Measurements from ENCODE around the gene CCDC102B. TPM values are rescaled to one million over a fixed set of nuclear protein-coding genes. Genes with fewer than 3 reads are reported as not detected.

The CCDC102B gene
- total RNA-seq, 1 experiment from 2014 or later, result 2.1 TPM

GRCh38 chr18:68800075-68800474 lies 2.2 kb downstream of the CCDC102B start:
- H3K9me3 Mint-ChIP-seq (ENCODE audit: low read depth, unreplicated experiment), result peaks cover under 1% of the 10 kb centered on the region
- intact Hi-C loops (cut with micrococcal nuclease; ENCODE audit: unreplicated experiment), result no loop called here
- H3K4me1 Mint-ChIP-seq (ENCODE audit: low read depth, unreplicated experiment), result no peaks in the 10 kb centered on the region
- no peak overlapping the region for H3K27ac Mint-ChIP-seq (ENCODE audit: unreplicated experiment)
- no peak for TF ChIP-seq CTCF (IDR thresholded peaks at IDR 0.05; ENCODE audit: unreplicated experiment)
- CTCF ChIA-PET, result no interaction called here
- H3K27me3 Mint-ChIP-seq (ENCODE audit: unreplicated experiment), result no peaks in the 10 kb centered on the region
- no peaks in the 10 kb centered on the region for H3K36me3 Mint-ChIP-seq (ENCODE audit: insufficient read depth, unreplicated experiment)
- DNase-seq, result no peak
- no peak overlapping the region for H3K4me3 Mint-ChIP-seq (ENCODE audit: low read depth, unreplicated experiment)
- BruUV-seq (replicated peaks), result no TSS peak

GRCh38 chr18:68803356-68803755 lies 5.5 kb downstream of the CCDC102B start:
- no peak for TF ChIP-seq CTCF (IDR thresholded peaks at IDR 0.05; ENCODE audit: unreplicated experiment)
- CTCF ChIA-PET, result no interaction called here
- Mint-ChIP-seq H3K4me1 (ENCODE audit: low read depth, unreplicated experiment) (no peaks in the 10 kb centered on the region), H3K27ac (ENCODE audit: unreplicated experiment) (no peak overlapping the region), H3K4me3 (ENCODE audit: low read depth, unreplicated experiment) (no peak overlapping the region), H3K36me3 (ENCODE audit: insufficient read depth, unreplicated experiment) (no peaks in the 10 kb centered on the region), H3K27me3 (ENCODE audit: unreplicated experiment) (no peaks in the 10 kb centered on the region), H3K9me3 (ENCODE audit: low read depth, unreplicated experiment) (peaks cover 2% of the 10 kb centered on the region)
- BruUV-seq (replicated peaks), result no TSS peak
- no peak for DNase-seq
- intact Hi-C loops (cut with micrococcal nuclease; ENCODE audit: unreplicated experiment), result no loop called here

GRCh38 chr18:68817584-68817983 lies 19.7 kb downstream of the CCDC102B start:
- H3K36me3 Mint-ChIP-seq (ENCODE audit: insufficient read depth, unreplicated experiment), result no peaks in the 10 kb centered on the region
- no TSS peak for BruUV-seq (replicated peaks)

GRCh38 chr18:68818584-68818983 lies 20.7 kb downstream of the CCDC102B start:
- Mint-ChIP-seq H3K27me3 (ENCODE audit: unreplicated experiment) (no peaks in the 10 kb centered on the region), H3K4me1 (ENCODE audit: low read depth, unreplicated experiment) (no peaks in the 10 kb centered on the region), H3K27ac (ENCODE audit: unreplicated experiment) (no peak overlapping the region), H3K4me3 (ENCODE audit: low read depth, unreplicated experiment) (no peak overlapping the region), H3K36me3 (ENCODE audit: insufficient read depth, unreplicated experiment) (no peaks in the 10 kb centered on the region), H3K9me3 (ENCODE audit: low read depth, unreplicated experiment) (no peaks in the 10 kb centered on the region)
- intact Hi-C loops (cut with micrococcal nuclease; ENCODE audit: unreplicated experiment), result no loop called here
- CTCF ChIA-PET, result no interaction called here
- no peak for DNase-seq
- BruUV-seq (replicated peaks), result no TSS peak
- TF ChIP-seq CTCF (IDR thresholded peaks at IDR 0.05; ENCODE audit: unreplicated experiment), result no peak

More at GRCh38 chr18:68817584-68817983, 19.7 kb downstream of the CCDC102B start:
- TF ChIP-seq CTCF (IDR thresholded peaks at IDR 0.05; ENCODE audit: unreplicated experiment), result no peak
- Mint-ChIP-seq H3K4me3 (ENCODE audit: low read depth, unreplicated experiment) (no peak overlapping the region), H3K27me3 (ENCODE audit: unreplicated experiment) (no peaks in the 10 kb centered on the region), H3K4me1 (ENCODE audit: low read depth, unreplicated experiment) (no peaks in the 10 kb centered on the region), H3K27ac (ENCODE audit: unreplicated experiment) (no peak overlapping the region), H3K9me3 (ENCODE audit: low read depth, unreplicated experiment) (no peaks in the 10 kb centered on the region)
- intact Hi-C loops (cut with micrococcal nuclease; ENCODE audit: unreplicated experiment), result no loop called here
- no peak for DNase-seq
- CTCF ChIA-PET, result no interaction called here

All from Calu3 (cell line).